GM21367 (cell line): Measurements from ENCODE around the gene DOHH.

Source experiments
- ATAC-seq: cut with Tn5 transposase; IDR thresholded peaks from one replicate; pipeline ENCODE4 v1.9.1; 2021; ENCODE audit not compliant: unreplicated experiment

Gene DOHH

GRCh38 chr19:3443840-3444694, 56.4 kb downstream of the DOHH start:
- no peak for ATAC-seq

DNA sequence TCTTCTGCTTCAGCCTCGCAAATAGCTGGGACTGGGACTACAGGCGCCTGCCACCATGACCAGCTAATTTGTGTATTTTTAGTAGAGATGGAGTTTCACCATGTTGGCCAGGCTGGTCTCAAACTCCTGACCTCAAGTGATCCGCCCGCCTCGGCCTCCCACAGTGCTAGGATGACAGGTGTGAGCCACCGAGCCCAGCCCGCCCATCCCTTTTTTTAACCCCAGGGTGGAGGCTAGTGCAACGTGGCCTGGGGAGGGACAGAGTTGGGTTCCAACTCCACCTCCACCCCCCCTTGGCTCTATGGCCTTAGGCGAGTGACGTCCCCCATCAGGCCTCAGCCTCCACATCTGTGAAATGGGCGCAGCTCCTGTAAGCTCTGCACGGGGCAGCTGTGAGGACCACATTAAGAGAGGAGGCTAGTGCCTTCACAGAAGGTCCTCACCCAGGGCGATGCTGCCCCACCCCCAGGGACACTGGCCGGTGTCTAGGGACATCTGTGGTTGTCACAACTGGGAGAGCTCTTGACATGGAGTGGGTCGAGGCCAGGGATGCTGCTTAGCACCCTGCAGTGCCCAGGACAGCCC, 57.9 kb downstream of the DOHH start:
- ATAC-seq, result no peak

- ATAC-seq, result no peak
These were observed 58.5 kb downstream of the DOHH start for GRCh38 chr19:3441986-3442329.

DNA sequence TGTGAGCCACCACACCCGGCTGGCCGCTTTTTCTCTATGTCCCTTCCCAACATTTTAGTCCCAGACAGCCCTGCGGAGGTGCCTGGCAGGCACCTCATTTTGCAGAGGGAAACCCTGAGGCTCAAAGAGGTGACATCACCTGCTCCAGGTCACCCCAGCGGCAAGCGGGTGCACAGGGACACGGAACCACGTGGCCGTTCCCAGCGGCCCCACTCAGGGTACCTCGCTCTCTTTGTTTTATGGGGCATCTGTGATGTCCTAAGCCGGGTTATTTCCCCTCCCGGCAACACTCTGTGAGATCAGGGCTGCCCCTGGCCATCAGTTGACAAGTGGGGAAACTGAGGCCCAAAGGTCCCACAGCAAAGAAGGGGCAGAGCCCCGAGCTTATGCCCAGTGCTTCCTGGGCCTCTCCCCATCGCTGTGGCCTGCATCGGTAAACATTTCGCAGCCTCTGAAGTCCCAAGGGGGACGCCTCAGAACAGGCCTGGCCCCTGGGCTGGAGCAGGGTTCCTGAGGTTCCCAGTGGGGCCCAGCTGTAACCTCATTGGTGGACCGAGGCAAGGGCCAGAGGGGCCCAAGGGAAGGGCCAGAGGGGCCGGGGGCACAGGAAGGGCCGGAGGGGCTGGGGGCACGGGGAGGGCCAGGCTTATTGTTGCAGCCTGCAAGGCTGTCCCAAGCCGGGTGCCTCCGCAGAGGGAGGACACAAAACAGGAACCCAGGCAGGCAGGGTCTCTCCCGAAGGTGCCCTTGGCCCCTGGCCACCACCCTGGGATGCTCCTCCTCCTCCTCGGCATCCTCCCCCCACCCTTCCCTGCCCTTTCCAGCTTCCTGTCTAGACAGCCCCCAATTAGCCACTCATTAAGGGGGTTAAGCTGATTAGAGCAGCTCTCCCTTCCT, 59.1 kb downstream of the DOHH start:
- ATAC-seq, result no peak
